H9 (cell line): Measurements from ENCODE around the gene JAG2. TPM values are rescaled to one million over a fixed set of nuclear protein-coding genes. Genes with fewer than 3 reads are reported as not detected.

Experiments used
- DNase-seq: peaks from one replicate; pipeline ENCODE4 v3.0.0-alpha.2; 2017
- H2AFZ ChIP-seq: one replicate; pipeline ENCODE4 v1.6.1; 2013; ENCODE audit warnings: mild to moderate bottlenecking, low read length, control low read depth, moderate library complexity
- H2AK5ac ChIP-seq: 2 replicates; pipeline ENCODE4 v1.6.1; 2013; ENCODE audit warnings: low read length, control low read depth, mixed read lengths; ENCODE audit not compliant: insufficient read length
- H2BK120ac ChIP-seq: one replicate; pipeline ENCODE4 v1.6.1; 2013; ENCODE audit warnings: low read depth, mild to moderate bottlenecking, low read length, control low read depth, inconsistent platforms; ENCODE audit not compliant: poor library complexity, severe bottlenecking
- H2BK12ac ChIP-seq: 2 replicates; pipeline ENCODE4 v1.6.1; 2013; ENCODE audit warnings: low read length, control low read depth, mixed read lengths, low read depth; ENCODE audit not compliant: insufficient read length
- H2BK15ac ChIP-seq: 2 replicates; pipeline ENCODE4 v1.6.1; 2013; ENCODE audit warnings: low read depth, low read length, control low read depth
- H2BK20ac ChIP-seq: one replicate; pipeline ENCODE4 v1.6.1; 2013; ENCODE audit warnings: low read depth, mild to moderate bottlenecking, low read length, control low read depth, inconsistent platforms; ENCODE audit not compliant: poor library complexity, severe bottlenecking
- H2BK5ac ChIP-seq: 2 replicates; pipeline ENCODE4 v1.6.1; 2013; ENCODE audit warnings: low read length, control low read depth, mixed read lengths; ENCODE audit not compliant: insufficient read length
- H3K14ac ChIP-seq: 2 replicates; pipeline ENCODE4 v1.6.1; 2013; ENCODE audit warnings: low read length, control low read depth; ENCODE audit not compliant: insufficient read depth
- H3K18ac ChIP-seq: 2 replicates; pipeline ENCODE4 v1.6.1; 2013; ENCODE audit warnings: low read depth, mild to moderate bottlenecking, mixed read lengths, low read length, control low read depth; ENCODE audit not compliant: insufficient read length
- H3K23ac ChIP-seq: 2 replicates; pipeline ENCODE4 v1.6.1; 2013; ENCODE audit warnings: low read length, control low read depth, mixed read lengths, low read depth; ENCODE audit not compliant: insufficient read length
- H3K23me2 ChIP-seq: 2 replicates; pipeline ENCODE4 v1.6.1; 2013; ENCODE audit warnings: low read depth, mild to moderate bottlenecking, mixed read lengths, low read length, control low read depth; ENCODE audit not compliant: insufficient read length, poor library complexity, severe bottlenecking
- H3K27ac ChIP-seq: 2 replicates; pipeline ENCODE4 v1.5.1; 2013; ENCODE audit warnings: low read length, control low read depth, mixed read lengths, low read depth; ENCODE audit not compliant: insufficient read length
- H3K27me3 ChIP-seq: 2 replicates; pipeline ENCODE4 v1.6.1; 2013; ENCODE audit warnings: low read length, control low read depth, inconsistent platforms; ENCODE audit not compliant: insufficient read depth
- H3K4ac ChIP-seq: 2 replicates; pipeline ENCODE4 v1.6.1; 2013; ENCODE audit warnings: low read depth, mild to moderate bottlenecking, control low read depth, inconsistent platforms, low read length, moderate library complexity
- H3K4me1 ChIP-seq: 2 replicates; pipeline ENCODE4 v1.6.1; 2013; ENCODE audit warnings: low read length, control low read depth, inconsistent platforms; ENCODE audit not compliant: insufficient read depth
- H3K4me2 ChIP-seq: 2 replicates; pipeline ENCODE4 v1.6.1; 2013; ENCODE audit warnings: low read length, control low read depth, mixed read lengths; ENCODE audit not compliant: insufficient read length, insufficient read depth
- H3K56ac ChIP-seq: 2 replicates; pipeline ENCODE4 v1.6.1; 2013; ENCODE audit warnings: low read depth, mild to moderate bottlenecking, mixed read lengths, low read length, control low read depth; ENCODE audit not compliant: insufficient read length
- H3K79me1 ChIP-seq: 2 replicates; pipeline ENCODE4 v1.6.1; 2013; ENCODE audit warnings: low read depth, mild to moderate bottlenecking, moderate library complexity, low read length, control low read depth, inconsistent platforms; ENCODE audit not compliant: insufficient read depth, poor library complexity, severe bottlenecking
- H3K79me2 ChIP-seq: 2 replicates; pipeline ENCODE4 v1.6.1; 2013; ENCODE audit warnings: low read length, control low read depth, inconsistent platforms; ENCODE audit not compliant: insufficient read depth
- H3K9ac ChIP-seq: 2 replicates; pipeline ENCODE4 v1.6.1; 2013; ENCODE audit warnings: low read length, control low read depth, mixed read lengths; ENCODE audit not compliant: insufficient read length; ENCODE audit errors: extremely low read depth
- H3K9me3 ChIP-seq: one replicate; pipeline ENCODE4 v1.6.1; 2013; ENCODE audit warnings: low read depth, low read length, inconsistent platforms; ENCODE audit not compliant: control insufficient read depth
- H3T11ph ChIP-seq: one replicate; pipeline ENCODE4 v1.6.1; 2013; ENCODE audit warnings: mild to moderate bottlenecking, low read length, control low read depth, inconsistent platforms
- H4K20me1 ChIP-seq: one replicate; pipeline ENCODE4 v1.6.1; 2013; ENCODE audit not compliant: control insufficient read depth, insufficient read length, insufficient read depth
- H4K5ac ChIP-seq: 2 replicates; pipeline ENCODE4 v1.6.1; 2013; ENCODE audit warnings: low read depth, mild to moderate bottlenecking, mixed read lengths, low read length, control low read depth; ENCODE audit not compliant: insufficient read length
- H4K8ac ChIP-seq: replicated peaks from 2 replicates; pipeline ENCODE4 v1.6.1; 2013; ENCODE audit warnings: low read length, control low read depth, mixed read lengths, low read depth; ENCODE audit not compliant: insufficient read length
- H4K91ac ChIP-seq: 2 replicates; pipeline ENCODE4 v1.6.1; 2013; ENCODE audit warnings: low read depth, mild to moderate bottlenecking, moderate library complexity, mixed read lengths, low read length, control low read depth; ENCODE audit not compliant: insufficient read length
- H3K27ac Mint-ChIP-seq, 3 experiments: 2 replicates in 2 of 3; 3 replicates in 1 of 3; pipeline ENCODE4 v1.8.0; 2020 to 2021; ENCODE audit warnings: mixed read lengths in 3 of 3, mild to moderate bottlenecking in 1 of 3, moderate library complexity in 1 of 3
- H3K27me3 Mint-ChIP-seq: 2 replicates; pipeline ENCODE4 v1.8.0; 2021; ENCODE audit warnings: low read depth, mild to moderate bottlenecking, moderate library complexity, mixed read lengths
- H3K36me3 Mint-ChIP-seq, 3 experiments: 2 replicates in 2 of 3; 3 replicates in 1 of 3; pipeline ENCODE4 v1.8.0; 2020 to 2021; ENCODE audit warnings: low read depth in 3 of 3, mixed read lengths in 3 of 3; ENCODE audit not compliant: insufficient read depth in 1 of 3
- H3K4me1 Mint-ChIP-seq, 2 experiments: 2 replicates each; pipeline ENCODE4 v1.8.0; 2020; ENCODE audit warnings: mixed read lengths in 2 of 2
- H3K4me3 Mint-ChIP-seq, 2 experiments: 2 replicates in 1 of 2; 3 replicates in 1 of 2; pipeline ENCODE4 v1.8.0; 2020 to 2021; ENCODE audit warnings: mild to moderate bottlenecking in 2 of 2, mixed read lengths in 2 of 2, moderate library complexity in 1 of 2
- H3K9me3 Mint-ChIP-seq, 2 experiments: 2 replicates in 1 of 2; 3 replicates in 1 of 2; pipeline ENCODE4 v1.8.0; 2020; ENCODE audit warnings: mild to moderate bottlenecking in 2 of 2, mixed read lengths in 2 of 2, moderate library complexity in 1 of 2
- CTCF ChIP-seq: fragments of 200-600 bp; sonication (generic); conservative IDR thresholded peaks from 3 replicates; pipeline ENCODE4 v1.8.0; 2021; ENCODE audit warnings: antibody characterized with exemption, mild to moderate bottlenecking
- WGBS: extraction: QIAGEN DNeasy Blood & Tissue Kit; methylation state at CpG from one replicate; pipeline ENCODE4 v1.1.7; 2013; ENCODE audit warnings: missing lambda C conversion rate, low lambda C conversion rate, mixed read lengths; ENCODE audit not compliant: insufficient read length; ENCODE audit errors: extremely low coverage; 5-methylcytosine and 5-hydroxymethylcytosine counted together
- total RNA-seq: library from RNA; stranded (reverse); gene quantifications from 2 replicates; pipeline ENCODE4 v1.2.1, GENCODE V29; 2021

Gene JAG2
- total RNA-seq, 1 experiment from 2014 or later: 11.4 TPM

- no peak overlapping the region for H3K18ac ChIP-seq
- no peaks in the 10 kb centered on the region for H3K23me2 ChIP-seq
- H3K4ac ChIP-seq: no peak overlapping the region
- TF ChIP-seq CTCF: no peak
- H3K9ac ChIP-seq: no peak overlapping the region
- H3K27me3 ChIP-seq: no peaks in the 10 kb centered on the region
- no peak overlapping the region for H3K27ac ChIP-seq
- H3K4me2 ChIP-seq: no peak overlapping the region
- Mint-ChIP-seq H3K36me3 (no peaks in the 10 kb centered on the region), H3K4me1 (peaks cover 2 to 18% of the 10 kb centered on the region in 2 experiments; a peak in 3 of 4 replicates), H3K27ac (no peak overlapping the region), H3K9me3 (no peaks in the 10 kb centered on the region), H3K27me3 (peaks cover 1% of the 10 kb centered on the region; the same call in 1 of the 2 replicates), H3K4me3 (no peak overlapping the region)
- no peak overlapping the region for H2BK5ac ChIP-seq
- no peak overlapping the region for H3T11ph ChIP-seq
- H3K9me3 ChIP-seq: no peaks in the 10 kb centered on the region
- no peak overlapping the region for H4K8ac ChIP-seq
- no peaks in the 10 kb centered on the region for H3K4me1 ChIP-seq
- H4K20me1 ChIP-seq: no peaks in the 10 kb centered on the region
- no peak overlapping the region for H3K56ac ChIP-seq
- no peaks in the 10 kb centered on the region for H3K79me1 ChIP-seq
- no peak overlapping the region for H2AFZ ChIP-seq
- no peak overlapping the region for H4K5ac ChIP-seq
- no peak overlapping the region for H2BK20ac ChIP-seq
- H3K14ac ChIP-seq: no peak overlapping the region; the same call in 1 of the 2 replicates
- H2BK12ac ChIP-seq: no peak overlapping the region
- no peak overlapping the region for H3K23ac ChIP-seq
- H4K91ac ChIP-seq: no peak overlapping the region
- H2BK15ac ChIP-seq: no peak overlapping the region
- no peak overlapping the region for H2AK5ac ChIP-seq
- no peak overlapping the region for H2BK120ac ChIP-seq
- WGBS: no CpG with 5 or more reads among the region's 18 CpGs
- H3K79me2 ChIP-seq: no peaks in the 10 kb centered on the region
- no peak for DNase-seq
Measured at GRCh38 chr14:105153331-105153731, 15.2 kb downstream of the JAG2 start.
